D341Med (cell line): Measurements from ENCODE around the gene SPATS1.

ENCODE experiments used
- DNase-seq: peaks from one replicate; pipeline ENCODE4 v3.0.0; 2012; ENCODE audit warnings: low spot score

Gene SPATS1

GRCh38 chr6:44388887-44389286 lies 46.4 kb downstream of the SPATS1 start:
- DNase-seq: no peak

DNA sequence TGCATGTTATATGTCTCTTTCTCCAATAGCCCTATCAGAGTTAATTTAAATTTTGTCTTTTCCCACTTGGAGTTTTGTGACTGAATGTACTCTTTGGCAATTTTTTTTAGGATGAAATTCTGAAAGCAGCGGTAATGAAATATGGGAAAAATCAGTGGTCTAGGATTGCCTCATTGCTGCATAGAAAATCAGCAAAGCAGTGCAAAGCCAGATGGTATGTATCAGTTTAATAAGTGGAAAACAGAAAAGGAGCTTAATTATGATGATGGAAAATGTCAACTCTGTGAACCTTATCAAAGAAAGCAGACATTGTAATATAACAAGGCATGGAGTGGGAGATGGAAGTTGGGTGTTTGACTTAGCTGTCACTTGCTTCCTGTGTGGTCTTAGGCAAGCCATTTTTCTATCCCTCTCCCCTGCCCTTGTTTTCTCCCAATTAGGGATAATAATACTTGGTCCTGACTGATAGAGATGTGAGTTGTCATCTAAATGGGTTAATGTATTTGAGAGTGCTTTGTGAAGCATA lies 47.8 kb downstream of the SPATS1 start:
- no peak for DNase-seq
